A549 treated with AZD9567 at 1 μM for 4 hours (cell line): ENCODE data around the gene SLITRK5. TPM values are rescaled to one million over a fixed set of nuclear protein-coding genes. Genes with fewer than 3 reads are reported as not detected.

Experiments
- total RNA-seq: library from RNA; stranded (reverse); fragments of 200-300 nt; extraction: Qiagen RNA extraction; gene quantifications from 5 replicates; pipeline ENCODE4 v1.2.3, GENCODE V29; 2022; ENCODE audit not compliant: insufficient read depth

SLITRK5 gene
- 0.32 to 0.53 TPM (median 0.44 TPM) in 5 replicates for total RNA-seq

GRCh38 chr13:87671031-87671752, at the start of gene SLITRK5:
TSS of gene SLITRK5 (plus strand) at chr13:87671371. CDS start at chr13:87675389, 4,018 bp downstream.

